ENCODE measurements around the gene CHPF.

The CHPF gene

GRCh38 chr2:219567791-219568361, 24.3 kb upstream of the CHPF start:
- TF ChIP-seq CTCF (IDR thresholded peaks at IDR 0.05) = no peak
- Histone ChIP-seq H3K27ac (no peak overlapping the region), H3K79me2 (no peaks in the 10 kb centered on the region), H3K27me3 (ENCODE audit: control insufficient read depth, insufficient read depth, low read length) (no peaks in the 10 kb centered on the region), H3K4me3 (ENCODE audit: low read depth, low read length) (no peak overlapping the region), H3K9me3 (ENCODE audit: control insufficient read depth, low read length) (no peaks in the 10 kb centered on the region), H3K4me2 (ENCODE audit: low read length) (no peak overlapping the region), H2AFZ (no peak overlapping the region), H3K36me3 (ENCODE audit: control insufficient read depth, insufficient read depth, low read length) (no peaks in the 10 kb centered on the region), H3K9ac (no peak overlapping the region), H3K4me1 (peaks cover 2% of the 10 kb centered on the region)

- Histone ChIP-seq H3K27ac (no peak overlapping the region), H3K27me3 (ENCODE audit: control insufficient read depth, insufficient read depth, low read length) (no peaks in the 10 kb centered on the region), H3K9me3 (ENCODE audit: control insufficient read depth, low read length) (no peaks in the 10 kb centered on the region), H3K4me1 (peaks cover 2% of the 10 kb centered on the region), H3K4me3 (ENCODE audit: low read depth, low read length) (no peak overlapping the region), H3K36me3 (ENCODE audit: control insufficient read depth, insufficient read depth, low read length) (no peaks in the 10 kb centered on the region), H3K9ac (no peak overlapping the region), H3K4me2 (ENCODE audit: low read length) (no peak overlapping the region), H3K79me2 (no peaks in the 10 kb centered on the region), H2AFZ (no peak overlapping the region)
- TF ChIP-seq CTCF (IDR thresholded peaks at IDR 0.05) = no peak
These were observed 23.5 kb upstream of the CHPF start for GRCh38 chr2:219567131-219567530.

GRCh38 chr2:219566640-219567039, 23.0 kb upstream of the CHPF start:
- no peak overlapping the region for H3K9ac ChIP-seq
- no peak overlapping the region for H2AFZ ChIP-seq
- H3K27ac ChIP-seq = no peak overlapping the region
- no peaks in the 10 kb centered on the region for H3K9me3 ChIP-seq (ENCODE audit: control insufficient read depth, low read length)
- H3K27me3 ChIP-seq (ENCODE audit: control insufficient read depth, insufficient read depth, low read length) = no peaks in the 10 kb centered on the region
- H3K4me2 ChIP-seq (ENCODE audit: low read length) = no peak overlapping the region
- no peaks in the 10 kb centered on the region for H3K79me2 ChIP-seq
- no peaks in the 10 kb centered on the region for H3K36me3 ChIP-seq (ENCODE audit: control insufficient read depth, insufficient read depth, low read length)
- H3K4me3 ChIP-seq (ENCODE audit: low read depth, low read length) = no peak overlapping the region
- no peak for TF ChIP-seq CTCF (IDR thresholded peaks at IDR 0.05)
- peaks cover 2% of the 10 kb centered on the region for H3K4me1 ChIP-seq

GRCh38 chr2:219565130-219566080, 21.8 kb upstream of the CHPF start:
- H3K4me1 ChIP-seq = peaks cover 2% of the 10 kb centered on the region
- H3K4me2 ChIP-seq (ENCODE audit: low read length) = no peak overlapping the region
- H3K27me3 ChIP-seq (ENCODE audit: control insufficient read depth, insufficient read depth, low read length) = no peaks in the 10 kb centered on the region
- H3K27ac ChIP-seq = no peak overlapping the region
- H3K36me3 ChIP-seq (ENCODE audit: control insufficient read depth, insufficient read depth, low read length) = no peaks in the 10 kb centered on the region
- no peak overlapping the region for H3K9ac ChIP-seq
- TF ChIP-seq CTCF (IDR thresholded peaks at IDR 0.05) = no peak
- no peaks in the 10 kb centered on the region for H3K79me2 ChIP-seq
- H3K9me3 ChIP-seq (ENCODE audit: control insufficient read depth, low read length) = no peaks in the 10 kb centered on the region
- H2AFZ ChIP-seq = no peak overlapping the region
- H3K4me3 ChIP-seq (ENCODE audit: low read depth, low read length) = no peak overlapping the region
